Natural killer cell treated with Interleukin-12 subunit alpha and Interleukin-12 subunit beta and Interleukin-15 and Interleukin-18, amount 100 ng/mL, for 72 hours (primary cell): ENCODE measurements around the gene PDLIM3. TPM values are rescaled to one million over a fixed set of nuclear protein-coding genes. Genes with fewer than 3 reads are reported as not detected.
"Not testable (repeated sequence)": the region's sequence is repeated elsewhere in the genome, so short reads cannot be mapped to it uniquely, and the experiment has no call there.

Experiments used
- ATAC-seq, 2 donors: fragments of 150-1000 bp; cut with Tn5 transposase in 1 of 2; sonication (Bioruptor Pico), chemical (Tn5 transposase) in 1 of 2; 2 replicates each; pipeline ENCODE4 v1.10.0; 2021
- DNase-seq: peaks from one replicate; pipeline ENCODE4 v3.0.0; 2022; ENCODE audit warnings: low spot score
- H3K27ac Mint-ChIP-seq, 2 donors: 1 replicate in 1 of 2; 2 replicates in 1 of 2; pipeline ENCODE4 v1.8.0; 2022; ENCODE audit warnings: mixed read lengths in 2 of 2, mild to moderate bottlenecking in 1 of 2, moderate library complexity in 1 of 2
- H3K27me3 Mint-ChIP-seq, 2 donors: 1 replicate in 1 of 2; 2 replicates in 1 of 2; pipeline ENCODE4 v1.8.0; 2022; ENCODE audit warnings: mixed read lengths in 2 of 2
- H3K36me3 Mint-ChIP-seq: one replicate; pipeline ENCODE4 v1.8.0; 2022; ENCODE audit warnings: mixed read lengths
- H3K4me1 Mint-ChIP-seq, 2 donors: 1 replicate in 1 of 2; 2 replicates in 1 of 2; pipeline ENCODE4 v1.8.0; 2022; ENCODE audit warnings: low read depth in 2 of 2, mixed read lengths in 2 of 2, mild to moderate bottlenecking in 1 of 2
- H3K4me3 Mint-ChIP-seq: one replicate; pipeline ENCODE4 v1.8.0; 2022; ENCODE audit warnings: mixed read lengths
- H3K9me3 Mint-ChIP-seq: 2 replicates; pipeline ENCODE4 v1.8.0; 2022; ENCODE audit warnings: mixed read lengths
- total RNA-seq, 2 donors: library from RNA; stranded (reverse); gene quantifications; one replicate each; pipeline ENCODE4 v1.2.3, GENCODE V29; 2022

The PDLIM3 gene
- total RNA-seq, 2 donors from 2014 or later, result not detected

DNA sequence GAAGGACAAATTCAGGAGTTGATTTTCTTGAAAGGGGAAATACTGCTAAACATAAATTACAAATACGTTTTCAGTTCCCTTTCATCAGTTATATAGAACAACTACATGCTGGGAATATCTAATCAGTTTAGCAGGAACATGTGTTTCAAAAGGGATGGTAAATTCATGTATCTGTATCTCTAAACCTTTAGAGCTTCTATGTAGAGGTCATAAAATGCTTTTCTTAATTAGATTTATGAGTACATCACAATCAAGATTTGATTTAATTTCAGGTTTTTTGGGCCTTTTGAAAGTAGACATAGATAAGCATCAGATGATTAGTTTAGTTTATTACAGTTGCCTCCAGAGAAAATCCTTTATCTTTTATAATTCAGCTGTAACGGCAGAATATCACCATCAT lies 12.9 kb downstream of the PDLIM3 start:
- Mint-ChIP-seq H3K36me3 (peaks cover 12% of the 10 kb centered on the region), H3K4me1 (no peaks in the 10 kb centered on the region), H3K27ac (no peak overlapping the region), H3K27me3 (peaks cover 9 to 45% of the 10 kb centered on the region in 2 donors), H3K9me3 (peaks cover 3% of the 10 kb centered on the region), H3K4me3 (no peak overlapping the region)
- no peak for DNase-seq
- no peak for ATAC-seq

DNA sequence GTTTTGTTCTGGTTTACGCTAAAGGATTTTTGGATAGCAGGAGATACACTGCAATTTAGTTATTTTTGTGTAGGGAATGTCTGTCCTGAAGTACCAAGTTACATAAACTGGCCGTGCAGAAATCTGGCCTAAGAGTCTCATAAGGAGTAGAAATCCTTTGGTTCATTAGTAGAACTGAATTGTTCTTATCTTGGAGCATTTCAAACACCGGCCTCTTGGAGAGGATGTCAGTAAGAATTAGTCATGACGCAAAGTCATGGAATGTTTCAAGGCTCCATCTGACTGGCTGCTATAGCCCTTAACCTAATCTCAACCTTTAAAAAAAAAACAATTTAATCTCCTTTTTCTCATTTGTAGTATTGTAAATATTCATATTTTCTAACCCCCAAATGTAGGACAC lies 15.2 kb downstream of the PDLIM3 start:
- no peaks in the 10 kb centered on the region for H3K4me1 Mint-ChIP-seq
- no peak overlapping the region for H3K27ac Mint-ChIP-seq
- H3K9me3 Mint-ChIP-seq, result no peaks in the 10 kb centered on the region
- DNase-seq (no peak), ATAC-seq (no peak)
- peaks cover 11 to 38% of the 10 kb centered on the region in 2 donors for H3K27me3 Mint-ChIP-seq
- no peaks in the 10 kb centered on the region for H3K36me3 Mint-ChIP-seq
- H3K4me3 Mint-ChIP-seq, result no peak overlapping the region

DNA sequence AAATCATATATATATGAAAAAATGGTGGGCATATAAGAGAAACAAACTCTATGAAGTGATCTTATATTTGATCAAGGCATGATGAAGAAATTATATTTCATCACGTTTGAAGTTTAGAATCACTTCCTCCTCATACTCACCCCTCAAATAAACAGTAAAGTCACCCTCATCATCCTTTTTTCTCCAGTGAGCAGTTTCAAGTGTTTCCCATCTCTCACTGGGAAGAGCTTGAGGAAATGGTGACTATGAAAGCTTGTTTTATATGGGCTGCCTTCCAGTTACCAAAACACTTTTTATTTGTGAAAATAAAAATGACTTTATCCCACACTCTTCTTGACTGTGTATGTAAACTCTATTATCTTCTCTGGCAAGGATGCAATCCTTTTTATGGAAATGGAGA lies 16.8 kb downstream of the PDLIM3 start:
- no peaks in the 10 kb centered on the region for H3K9me3 Mint-ChIP-seq
- ATAC-seq (no peak), DNase-seq (no peak)
- H3K4me1 Mint-ChIP-seq, result peaks cover 4 to 7% of the 10 kb centered on the region in 2 donors
- H3K27me3 Mint-ChIP-seq, result peaks cover 13 to 54% of the 10 kb centered on the region in 2 donors
- H3K36me3 Mint-ChIP-seq, result no peaks in the 10 kb centered on the region
- no peak overlapping the region for H3K27ac Mint-ChIP-seq
- no peak overlapping the region for H3K4me3 Mint-ChIP-seq

DNA sequence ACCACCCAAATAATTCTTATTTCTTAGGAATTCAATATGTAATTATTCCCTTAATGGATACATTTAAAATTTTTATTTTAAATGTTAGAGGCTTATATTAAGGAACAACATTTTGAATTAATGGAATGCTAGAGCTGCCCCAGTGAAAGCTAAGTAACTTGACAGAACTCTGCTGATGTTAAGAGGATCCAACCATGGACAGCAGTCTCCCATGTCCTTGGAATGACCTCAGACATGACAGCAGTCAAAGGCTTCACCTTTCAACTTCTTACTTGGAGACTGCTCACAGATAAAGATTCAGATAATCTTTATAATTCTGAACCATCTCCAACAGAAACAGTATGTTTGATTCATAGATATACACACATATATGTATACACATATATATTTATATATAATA lies 17.2 kb downstream of the PDLIM3 start:
- DNase-seq, result no peak
- no peaks in the 10 kb centered on the region for H3K9me3 Mint-ChIP-seq
- no peak for ATAC-seq
- H3K27ac Mint-ChIP-seq, result no peak overlapping the region
- H3K36me3 Mint-ChIP-seq, result no peaks in the 10 kb centered on the region
- peaks cover 7 to 11% of the 10 kb centered on the region in 2 donors for H3K4me1 Mint-ChIP-seq
- peaks cover 15 to 59% of the 10 kb centered on the region in 2 donors for H3K27me3 Mint-ChIP-seq
- H3K4me3 Mint-ChIP-seq, result no peak overlapping the region

DNA sequence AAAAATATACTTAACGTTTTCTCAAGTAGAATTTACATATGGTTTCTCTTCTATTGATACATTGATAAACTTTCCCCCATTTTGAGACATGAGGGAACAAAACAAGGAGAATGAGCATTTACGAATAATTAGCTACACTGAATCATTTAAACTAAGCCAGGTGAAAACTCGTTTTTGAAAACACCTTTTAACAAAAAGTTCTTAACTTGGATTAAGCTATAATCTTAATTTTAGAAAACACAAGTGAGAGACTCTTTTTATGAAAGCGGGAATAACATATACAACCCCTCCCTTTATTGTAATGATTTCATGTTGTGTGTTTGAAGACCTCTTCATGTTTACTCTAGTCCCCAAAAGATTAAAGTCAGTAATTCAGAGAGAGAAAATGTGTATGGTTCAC lies 20.1 kb downstream of the PDLIM3 start:
- peaks cover 27 to 65% of the 10 kb centered on the region in 2 donors for H3K27me3 Mint-ChIP-seq
- ATAC-seq (no peak), DNase-seq (no peak)
- no peaks in the 10 kb centered on the region for H3K9me3 Mint-ChIP-seq
- no peak overlapping the region for H3K4me3 Mint-ChIP-seq
- H3K27ac Mint-ChIP-seq, result no peak overlapping the region
- H3K4me1 Mint-ChIP-seq, result peaks cover 10 to 15% of the 10 kb centered on the region in 2 donors
- no peaks in the 10 kb centered on the region for H3K36me3 Mint-ChIP-seq

DNA sequence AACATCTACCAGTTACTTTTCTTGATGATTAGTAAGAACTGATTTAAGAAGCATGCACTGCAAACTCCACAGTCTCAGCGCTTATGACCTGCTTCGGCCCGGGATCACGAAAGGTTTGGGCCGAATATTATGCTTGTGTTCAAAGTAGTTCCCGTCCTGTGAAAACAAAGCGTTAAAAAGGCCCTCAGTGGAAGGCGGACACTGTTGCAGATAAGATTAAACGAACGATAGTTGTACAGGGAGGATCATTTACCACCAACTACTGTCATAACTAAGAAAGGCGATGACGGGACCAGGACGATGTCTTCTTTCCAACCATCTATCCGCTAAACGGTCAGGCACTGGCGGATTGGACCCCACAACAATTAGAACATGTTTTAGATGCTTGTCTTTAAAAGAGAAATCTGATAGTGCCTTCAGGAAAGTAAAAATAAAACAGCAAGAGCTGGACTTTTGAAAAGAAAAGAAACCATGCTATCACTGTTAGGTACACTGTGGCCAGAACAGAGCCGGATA lies 21.1 kb downstream of the PDLIM3 start:
- H3K4me3 Mint-ChIP-seq, result no peak overlapping the region
- no peak for DNase-seq
- H3K27me3 Mint-ChIP-seq, result peaks cover 29 to 74% of the 10 kb centered on the region in 2 donors
- H3K4me1 Mint-ChIP-seq, result peaks cover 10 to 15% of the 10 kb centered on the region in 2 donors
- H3K27ac Mint-ChIP-seq, result no peak overlapping the region
- ATAC-seq, result no peak
- no peaks in the 10 kb centered on the region for H3K36me3 Mint-ChIP-seq
- no peaks in the 10 kb centered on the region for H3K9me3 Mint-ChIP-seq

DNA sequence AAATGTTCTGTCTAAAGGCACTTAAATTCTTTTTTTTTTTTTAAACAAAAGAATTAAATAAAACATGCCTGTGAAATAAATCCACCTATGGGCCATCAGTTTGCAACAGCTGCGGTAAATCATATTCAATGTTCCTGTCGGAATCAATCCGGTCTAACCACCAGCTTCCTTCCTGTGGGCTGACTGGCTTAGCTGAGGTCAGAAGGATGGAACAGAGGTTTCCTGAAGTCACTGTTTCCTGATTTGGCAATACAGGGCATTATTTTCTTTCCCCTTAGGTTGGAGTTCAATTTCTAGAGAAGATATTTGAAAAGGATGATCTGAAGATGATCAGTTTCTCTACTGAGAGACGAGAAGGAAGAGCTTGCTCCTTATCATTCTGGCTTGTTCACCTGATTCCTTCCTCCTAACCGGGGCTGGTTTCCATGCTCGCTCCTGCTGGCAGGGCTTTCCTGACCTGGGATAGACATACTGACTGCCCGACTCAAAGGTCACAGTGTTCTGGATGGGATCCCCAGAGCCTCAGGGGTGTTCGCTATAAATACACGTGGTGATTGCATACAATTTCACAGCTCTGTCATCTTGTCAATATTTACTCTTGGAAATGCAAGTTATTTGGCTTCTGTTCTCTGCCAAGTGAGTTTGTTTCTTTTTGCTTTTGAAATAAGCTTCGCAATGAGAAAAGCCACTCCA lies 21.7 kb downstream of the PDLIM3 start:
- Mint-ChIP-seq H3K4me3 (no peak overlapping the region), H3K4me1 (peaks cover 10 to 15% of the 10 kb centered on the region in 2 donors), H3K27ac (no peak overlapping the region), H3K27me3 (peaks cover 27 to 74% of the 10 kb centered on the region in 2 donors), H3K9me3 (no peaks in the 10 kb centered on the region), H3K36me3 (no peaks in the 10 kb centered on the region)
- no peak for DNase-seq
- ATAC-seq, result peak; percentile 66 to 70

DNA sequence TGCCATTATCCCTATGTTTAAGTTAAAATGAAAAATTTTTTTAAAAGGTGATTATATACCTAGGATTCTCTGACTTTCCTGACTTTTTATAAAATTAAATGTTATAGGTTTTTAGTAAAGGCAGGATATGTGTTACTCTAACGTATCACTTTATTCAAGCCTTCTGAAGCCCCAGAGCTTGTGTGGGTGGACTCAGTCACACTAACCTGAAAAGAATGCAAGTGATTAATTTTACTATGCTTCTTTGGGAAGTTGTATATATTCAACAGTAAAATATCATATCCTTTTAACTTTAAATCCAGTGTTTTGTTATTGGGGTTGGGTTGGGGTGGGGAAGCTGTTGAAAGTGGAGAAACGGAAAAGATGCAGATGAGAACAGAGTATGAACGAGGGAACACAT lies 22.8 kb downstream of the PDLIM3 start:
- H3K36me3 Mint-ChIP-seq, result no peaks in the 10 kb centered on the region

DNA sequence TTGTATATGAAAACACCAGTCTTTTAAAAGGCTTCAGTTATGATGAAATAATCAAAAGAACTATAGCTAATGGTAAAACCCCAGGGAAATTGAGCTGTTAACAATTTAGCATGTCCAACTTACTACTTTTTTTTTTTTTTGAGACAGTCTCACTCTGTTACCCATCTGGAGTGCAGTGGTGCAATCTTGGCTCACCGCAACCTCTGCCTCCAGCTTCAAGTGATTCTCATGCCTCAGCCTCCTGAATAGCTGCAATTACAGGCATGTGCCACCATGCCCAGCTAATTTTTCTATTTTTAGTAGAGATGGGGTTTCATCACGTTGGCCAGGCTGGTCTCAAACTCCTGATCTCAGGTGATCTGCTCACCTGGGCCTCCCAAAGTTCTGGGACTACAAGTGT lies 24.1 kb downstream of the PDLIM3 start:
- DNase-seq, H3K36me3 Mint-ChIP-seq, H3K27ac Mint-ChIP-seq, ATAC-seq, H3K9me3 Mint-ChIP-seq, H3K4me3 Mint-ChIP-seq: not testable (repeated sequence)
- peaks cover 24 to 75% of the 10 kb centered on the region in 2 donors for H3K27me3 Mint-ChIP-seq
- peaks cover 10 to 15% of the 10 kb centered on the region in 2 donors for H3K4me1 Mint-ChIP-seq

More for the DNA sequence above, 22.8 kb downstream of the PDLIM3 start:
- Mint-ChIP-seq H3K4me3 (no peak overlapping the region), H3K27me3 (peaks cover 30 to 82% of the 10 kb centered on the region in 2 donors), H3K4me1 (peaks cover 10 to 15% of the 10 kb centered on the region in 2 donors), H3K27ac (no peak overlapping the region), H3K9me3 (no peaks in the 10 kb centered on the region)
- ATAC-seq (no peak), DNase-seq (no peak)

DNA sequence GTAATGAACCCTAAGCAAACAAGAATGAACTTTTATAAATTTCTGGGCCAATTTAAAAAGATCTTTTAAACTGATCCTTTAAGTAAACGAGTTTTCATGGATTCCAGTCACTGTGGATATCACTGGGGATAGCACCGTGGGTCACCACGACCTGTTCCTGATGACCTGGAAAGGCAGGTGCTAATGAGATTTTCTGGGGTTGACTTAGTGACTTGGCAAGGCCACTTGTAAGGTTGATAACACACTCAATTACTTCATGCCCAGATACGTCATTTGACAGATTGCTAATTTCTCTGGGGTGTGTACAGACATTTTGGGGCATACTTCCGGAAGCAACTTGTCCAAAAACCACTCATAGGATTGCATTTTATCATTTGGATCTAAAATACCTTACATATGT lies 24.5 kb downstream of the PDLIM3 start:
- ATAC-seq (no peak), DNase-seq (no peak)
- no peak overlapping the region for H3K27ac Mint-ChIP-seq
- H3K9me3 Mint-ChIP-seq, result no peaks in the 10 kb centered on the region
- peaks cover 24 to 76% of the 10 kb centered on the region in 2 donors for H3K27me3 Mint-ChIP-seq
- no peaks in the 10 kb centered on the region for H3K36me3 Mint-ChIP-seq
- H3K4me1 Mint-ChIP-seq, result peaks cover 10 to 15% of the 10 kb centered on the region in 2 donors
- H3K4me3 Mint-ChIP-seq, result no peak overlapping the region

DNA sequence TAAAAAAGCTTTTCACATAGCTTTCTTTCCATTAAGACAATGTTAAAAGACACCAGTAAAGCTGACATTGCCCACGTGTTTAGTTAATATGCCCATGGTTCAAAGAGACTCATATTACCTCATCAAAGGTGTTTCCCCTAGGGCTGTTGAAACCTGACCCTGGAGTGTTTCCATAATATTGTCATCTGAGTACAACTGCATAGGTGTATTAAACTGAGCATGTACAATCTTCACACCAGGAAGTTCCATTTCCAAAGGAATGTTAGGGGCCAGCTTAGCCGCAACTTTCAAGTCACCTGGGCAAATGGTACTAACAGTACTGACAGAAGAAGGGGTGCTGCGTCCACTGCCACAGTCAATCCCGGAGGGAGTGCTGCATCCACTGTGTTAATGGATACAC lies 27.1 kb downstream of the PDLIM3 start:
- Mint-ChIP-seq H3K27ac (no peak overlapping the region), H3K27me3 (peaks cover 27 to 71% of the 10 kb centered on the region in 2 donors), H3K36me3 (no peaks in the 10 kb centered on the region), H3K9me3 (no peaks in the 10 kb centered on the region), H3K4me1 (peaks cover 5% of the 10 kb centered on the region in 2 donors), H3K4me3 (no peak overlapping the region)
- no peak for DNase-seq
- ATAC-seq, result no peak

DNA sequence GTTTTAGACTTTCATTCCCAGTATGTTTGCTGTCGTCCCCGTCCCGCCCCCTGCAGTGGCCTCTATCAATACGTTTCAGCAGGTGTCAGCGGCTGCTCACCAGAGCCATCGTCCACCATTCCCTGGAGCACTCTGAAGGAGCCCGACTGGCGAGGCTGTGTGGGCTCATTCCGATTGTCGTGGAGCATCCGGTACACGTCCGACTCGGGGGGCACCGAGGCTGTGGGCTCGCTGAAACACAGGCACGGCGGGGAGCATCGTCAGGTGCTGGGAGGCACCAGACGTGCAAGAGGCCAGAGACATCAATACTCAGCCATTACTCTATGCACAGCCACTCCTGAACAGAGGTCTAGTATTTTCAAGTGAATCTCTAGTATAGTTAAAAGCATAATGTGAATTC lies 28.9 kb downstream of the PDLIM3 start:
- no peaks in the 10 kb centered on the region for H3K4me1 Mint-ChIP-seq
- H3K4me3 Mint-ChIP-seq, result no peak overlapping the region
- no peak overlapping the region for H3K27ac Mint-ChIP-seq
- H3K27me3 Mint-ChIP-seq, result peaks cover 16 to 53% of the 10 kb centered on the region in 2 donors
- H3K9me3 Mint-ChIP-seq, result no peaks in the 10 kb centered on the region
- no peaks in the 10 kb centered on the region for H3K36me3 Mint-ChIP-seq
- ATAC-seq (no peak), DNase-seq (no peak)

DNA sequence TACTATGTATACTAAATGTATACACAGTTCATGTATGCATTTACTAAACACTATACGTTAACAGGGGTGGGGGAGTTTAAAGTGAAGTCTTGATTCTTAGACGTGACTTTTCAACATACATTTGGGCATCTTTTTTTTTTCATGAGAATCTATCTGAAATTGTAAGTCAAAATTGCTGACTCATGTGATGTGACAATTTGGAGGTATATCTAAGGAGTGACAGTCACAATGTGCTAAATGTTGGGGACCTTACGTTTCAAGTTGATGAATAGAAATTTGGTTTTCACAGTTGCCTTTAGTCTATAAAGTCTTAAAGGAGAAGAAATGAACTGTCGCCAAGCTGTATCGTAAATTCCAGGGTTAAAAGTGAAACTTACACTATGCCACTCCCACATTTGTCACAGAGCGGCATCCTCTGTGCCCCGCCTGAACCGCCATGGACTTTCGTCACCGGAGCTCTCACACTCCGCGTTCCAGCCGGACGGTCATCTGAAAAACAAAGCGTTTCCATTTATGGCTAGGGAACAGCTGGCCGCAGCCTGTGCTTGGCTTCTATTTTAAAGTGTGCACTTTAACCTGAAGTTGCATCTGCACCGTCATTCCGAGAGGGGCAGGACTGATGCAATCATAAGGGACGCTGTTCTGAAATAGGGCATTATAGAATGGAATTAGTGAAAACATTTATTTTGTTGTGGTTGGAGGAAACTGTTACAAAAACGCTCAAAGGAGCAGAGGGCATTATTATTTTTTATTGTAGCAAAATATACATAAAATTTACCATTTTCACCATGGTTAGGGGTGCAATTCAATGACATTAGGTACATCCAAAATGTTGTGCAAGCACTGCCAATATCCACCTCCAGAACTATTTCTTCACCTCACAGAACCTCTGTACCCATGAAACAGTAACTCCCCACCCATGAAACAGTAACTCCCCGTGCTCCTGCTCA lies 30.9 kb downstream of the PDLIM3 start:
- H3K36me3 Mint-ChIP-seq, result no peaks in the 10 kb centered on the region
- H3K27me3 Mint-ChIP-seq, result peaks cover 18 to 45% of the 10 kb centered on the region in 2 donors
- ATAC-seq (no peak), DNase-seq (no peak)
- H3K9me3 Mint-ChIP-seq, result peaks cover 3% of the 10 kb centered on the region
- H3K27ac Mint-ChIP-seq, result no peak overlapping the region
- no peak overlapping the region for H3K4me3 Mint-ChIP-seq
- H3K4me1 Mint-ChIP-seq, result no peaks in the 10 kb centered on the region

DNA sequence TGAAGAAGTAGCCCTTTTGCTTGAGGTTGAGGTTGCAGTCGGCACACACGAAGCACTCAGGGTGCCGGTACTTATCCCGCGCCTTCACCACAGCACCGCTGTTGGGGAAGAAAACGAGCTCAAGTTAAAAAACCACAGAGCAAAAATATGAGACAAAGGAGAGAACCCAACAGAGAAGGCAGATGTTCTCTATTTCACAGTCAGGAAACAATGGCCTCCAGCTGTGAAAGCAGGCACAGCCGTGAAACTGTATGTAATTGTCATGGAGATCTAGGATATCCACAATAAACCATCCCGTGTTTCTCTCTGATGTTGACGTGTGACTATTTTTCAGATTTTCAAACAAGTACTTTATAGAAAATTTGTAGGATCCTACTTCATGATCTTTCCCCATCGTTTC lies 32.9 kb downstream of the PDLIM3 start:
- DNase-seq, result no peak
- H3K27me3 Mint-ChIP-seq, result peaks cover 13 to 28% of the 10 kb centered on the region in 2 donors
- no peak overlapping the region for H3K27ac Mint-ChIP-seq
- H3K36me3 Mint-ChIP-seq, result no peaks in the 10 kb centered on the region
- H3K4me3 Mint-ChIP-seq, result no peak overlapping the region
- no peaks in the 10 kb centered on the region for H3K4me1 Mint-ChIP-seq
- ATAC-seq, result no peak
- H3K9me3 Mint-ChIP-seq, result peaks cover 3% of the 10 kb centered on the region
